GM12878 (cell line): ENCODE data around the gene VTI1A. TPM values are rescaled to one million over a fixed set of nuclear protein-coding genes. Genes with fewer than 3 reads are reported as not detected.

Experiments used
- ATAC-seq: fragments of 200-7000 bp; cut with Tn5 transposase; 3 replicates; pipeline ENCODE4 v1.9.1; 2020; ENCODE audit warnings: mild to moderate bottlenecking, moderate library complexity
- BruUV-seq: library from RNA; stranded (reverse); fragments of 400-500 nt; replicated peaks from 2 replicates; lab custom pipeline; 2021; lab: Mats Ljungman, UMichigan
- CTCF ChIA-PET: fragments of 300-600 bp; sonication (Branson Sonifier 250); formaldehyde crosslinking; extraction: SDS; loops from one replicate; lab custom pipeline; 2021; ENCODE audit warnings: inconsistent platforms; lab: Yijun Ruan, JAX
- POLR2A ChIA-PET: fragments of 350-600 bp; formaldehyde crosslinking; extraction: SDS; loops from one replicate; lab custom pipeline; 2021; ENCODE audit warnings: inconsistent platforms; lab: Charles Lee
- RAD21 ChIA-PET: fragments of 300-600 bp; sonication (Branson Sonifier 250); formaldehyde crosslinking; loops from one replicate; lab custom pipeline; 2023; ENCODE audit warnings: antibody characterized with exemption; ENCODE audit not compliant: unreplicated experiment; lab: Charles Lee
- SMC1A ChIA-PET: fragments of 300-600 bp; sonication (Branson Sonifier 250); formaldehyde crosslinking; loops from one replicate; lab custom pipeline; 2023; ENCODE audit not compliant: unreplicated experiment, uncharacterized antibody; lab: Charles Lee
- DNase-seq: peaks from one replicate; pipeline ENCODE4 v3.0.0-alpha.2; 2011; ENCODE audit warnings: low read depth, low spot score
- FAIRE-seq: peaks from 3 replicates; lab custom pipeline; 2011; peaks lifted over from hg19 to GRCh38; lab: Jason Lieb, UNC
- H2AFZ ChIP-seq: 2 replicates; pipeline ENCODE4 v1.6.0; 2011; ENCODE audit warnings: low read depth, low read length, control low read depth; ENCODE audit not compliant: control insufficient read depth
- H3K27ac ChIP-seq: 2 replicates; pipeline ENCODE4 v1.5.1; 2011; ENCODE audit warnings: control low read depth; ENCODE audit not compliant: control insufficient read depth, insufficient read depth
- H3K27me3 ChIP-seq, 2 experiments: replicated peaks in 1 of 2; 2 replicates each; pipeline versions ENCODE4 v1.6.0 to v1.6.1; 2011; ENCODE audit warnings: low read length in 1 of 2; ENCODE audit not compliant: control insufficient read depth in 2 of 2, insufficient read depth in 2 of 2
- H3K36me3 ChIP-seq, 2 experiments: 2 replicates each; pipeline ENCODE4 v1.5.1; 2011; ENCODE audit warnings: low read length in 1 of 2; ENCODE audit not compliant: control insufficient read depth in 2 of 2, insufficient read depth in 2 of 2
- H3K4me1 ChIP-seq: 2 replicates; pipeline ENCODE4 v1.6.1; 2011; ENCODE audit warnings: mild to moderate bottlenecking, low read length, moderate library complexity, mixed read lengths; ENCODE audit not compliant: control insufficient read depth, insufficient read depth
- H3K4me2 ChIP-seq: 2 replicates; pipeline ENCODE4 v1.6.0; 2011; ENCODE audit warnings: control low read depth; ENCODE audit not compliant: control insufficient read depth, insufficient read depth
- H3K4me3 ChIP-seq: fragments of 200-600 bp; sonication (generic); 2 replicates; pipeline ENCODE4 v1.5.1; 2016
- H3K79me2 ChIP-seq: 2 replicates; pipeline ENCODE4 v1.6.0; 2011; ENCODE audit warnings: low read length; ENCODE audit not compliant: control insufficient read depth, insufficient read depth
- H3K9ac ChIP-seq: 2 replicates; pipeline ENCODE4 v1.8.0; 2011; ENCODE audit warnings: low read length, control low read depth, mixed read lengths; ENCODE audit not compliant: control insufficient read depth, insufficient read depth
- H3K9me3 ChIP-seq: replicated peaks from 3 replicates; pipeline ENCODE4 v1.5.1; 2011; ENCODE audit warnings: mild to moderate bottlenecking, low read length; ENCODE audit not compliant: control insufficient read depth, insufficient read depth
- H4K20me1 ChIP-seq: 2 replicates; pipeline ENCODE4 v1.6.0; 2011; ENCODE audit not compliant: control insufficient read depth, insufficient read depth
- BMI1 ChIP-seq: fragments of 450-650 bp; IDR thresholded peaks from 2 replicates; pipeline ENCODE4 v1.6.1; 2016; ENCODE audit warnings: mild to moderate bottlenecking, moderate library complexity, borderline replicate concordance
- E2F8 ChIP-seq: fragments of 450-650 bp; IDR thresholded peaks from 2 replicates; pipeline ENCODE4 v1.6.1; 2018; ENCODE audit warnings: mild to moderate bottlenecking, low read depth, moderate library complexity; ENCODE audit not compliant: partially characterized antibody
- FOS ChIP-seq: IDR thresholded peaks from 3 replicates; pipeline ENCODE4 v1.6.1; 2011; ENCODE audit warnings: borderline replicate concordance; ENCODE audit not compliant: insufficient read length; ENCODE audit errors: extremely low read depth
- PAX5 ChIP-seq: IDR thresholded peaks from 2 replicates; pipeline ENCODE4 v1.6.1; 2011; ENCODE audit warnings: low read depth, low read length, borderline replicate concordance
- SREBF2 ChIP-seq: IDR thresholded peaks from 2 replicates; pipeline ENCODE4 v1.6.1; 2012; ENCODE audit warnings: mild to moderate bottlenecking, low read length
- TCF7 ChIP-seq: IDR thresholded peaks from 2 replicates; pipeline ENCODE4 v1.6.1; 2014; ENCODE audit warnings: antibody characterized with exemption, borderline replicate concordance
- WGBS: methylation state at CpG from one replicate; pipeline ENCODE4 v1.1.6; 2016; ENCODE audit warnings: low lambda C conversion rate; ENCODE audit not compliant: insufficient replicate concordance, insufficient coverage; ENCODE audit errors: missing lambda C conversion rate; 5-methylcytosine and 5-hydroxymethylcytosine counted together
- in situ Hi-C: fragments of 300-500 bp; cut with MboI; formaldehyde crosslinking; loops from 9 replicates; pipeline ENCODE4 v1.14.3; 2018; ENCODE audit warnings: mixed read lengths
- intact Hi-C: fragments of 100-400 bp; cut with micrococcal nuclease; formaldehyde crosslinking; loops from one replicate; pipeline ENCODE4 v1.14.2; 2022; ENCODE audit not compliant: unreplicated experiment
- polyA plus RNA-seq, 11 experiments: library from polyadenylated mRNA; depleted of rRNA in 4 of 11; unstranded in 6 of 11; stranded (reverse) in 5 of 11; fragments of >200 nt; fragmentation: Nextera tagmentation in 4 of 11; fragmentation: Illumina TruSeq in 1 of 11; extraction: Ambion mirVana in 4 of 11; extraction: Trizol in 1 of 11; gene quantifications; 1 replicate in 1 of 11; 2 replicates in 10 of 11; pipeline versions ENCODE4 v1.2.1 to v1.2.3, GENCODE V29; 2011 to 2016; ENCODE audit warnings: inconsistent platforms in 2 of 11, missing spikeins in 2 of 11, low read depth in 1 of 11
- total RNA-seq, 4 experiments: library from RNA; depleted of rRNA in 3 of 4; stranded (reverse); fragments of >200 nt in 3 of 4; fragmentation: Illumina TruSeq in 1 of 4; extraction: Trizol in 1 of 4; gene quantifications; 2 replicates each; pipeline versions ENCODE4 v1.2.1 to v1.2.3, GENCODE V29; 2013 to 2021
- TF ChIP-seq, protein P1 (sequence below), 3 experiments: IDR thresholded peaks in 2 of 3; conservative IDR thresholded peaks in 1 of 3; 2 replicates each; pipeline ENCODE4 v1.5.1; 2011; ENCODE audit warnings: low read depth in 3 of 3, low read length in 3 of 3, mild to moderate bottlenecking in 3 of 3, control low read depth in 2 of 3, moderate library complexity in 2 of 3, inconsistent platforms in 1 of 3, mixed read lengths in 1 of 3; ENCODE audit not compliant: control insufficient read depth in 2 of 3, insufficient read depth in 1 of 3; ENCODE audit errors: extremely low read depth in 1 of 3
- TF ChIP-seq, protein P2 (sequence below): fragments of 450-650 bp; formaldehyde crosslinking; IDR thresholded peaks from 2 replicates; pipeline ENCODE4 v1.4.0; 2020; ENCODE audit warnings: mild to moderate bottlenecking, moderate library complexity

The VTI1A gene
- total and polyA plus RNA-seq, 10 of the 15 experiments (the other 5 are each of a cell fraction or from before 2014, with no cell fraction given) = 12.4 to 43.2 (median 27.5) TPM

DNA sequence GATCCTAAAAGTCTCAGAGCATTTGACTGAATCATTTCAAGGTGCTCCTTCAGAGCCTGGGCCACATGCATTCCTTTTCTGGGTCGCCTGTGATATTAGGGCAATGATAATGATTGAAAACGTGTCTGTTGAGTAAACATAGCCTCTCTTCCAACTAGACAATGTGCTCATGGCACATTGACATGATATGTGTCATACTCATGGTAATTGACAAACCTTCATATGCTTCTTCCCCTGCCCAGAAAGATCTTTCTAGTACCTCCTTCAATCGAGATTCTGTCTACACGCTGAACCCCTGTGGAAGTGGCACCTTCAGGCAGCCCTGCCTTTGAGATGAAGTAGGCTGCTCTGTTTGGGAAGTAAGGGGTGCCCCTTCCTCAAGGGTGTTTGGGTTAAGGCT lies 404.2 kb downstream of the VTI1A start:
- WGBS = 48% methylated on average over 4 of the region's 4 CpGs
- ATAC-seq = no peak

More for the DNA sequence above, 404.2 kb downstream of the VTI1A start:
- ChIA-PET CTCF (interaction anchor here (0.9 kb wide), 1 partner anchor 8 kb away, joined by 3 read pairs; no protein-coding TSS in a partner anchor), SMC1A (no interaction called here), RAD21 (no interaction called here), POLR2A (interaction anchor here (0.5 kb wide), 1 partner anchor 322 kb away, joined by 6 read pairs; no protein-coding TSS in a partner anchor)
- DNase-seq = no peak
- no peak for FAIRE-seq
- intact Hi-C loops = no loop called here
- H3K4me3 ChIP-seq = no peak overlapping the region
- no peaks in the 10 kb centered on the region for H4K20me1 ChIP-seq
- H3K36me3 ChIP-seq = no peaks in the 10 kb centered on the region
- in situ Hi-C loops = no loop called here
- no peaks in the 10 kb centered on the region for H3K27me3 ChIP-seq
- H3K9ac ChIP-seq = no peak overlapping the region
- TF ChIP-seq, protein P1, sequence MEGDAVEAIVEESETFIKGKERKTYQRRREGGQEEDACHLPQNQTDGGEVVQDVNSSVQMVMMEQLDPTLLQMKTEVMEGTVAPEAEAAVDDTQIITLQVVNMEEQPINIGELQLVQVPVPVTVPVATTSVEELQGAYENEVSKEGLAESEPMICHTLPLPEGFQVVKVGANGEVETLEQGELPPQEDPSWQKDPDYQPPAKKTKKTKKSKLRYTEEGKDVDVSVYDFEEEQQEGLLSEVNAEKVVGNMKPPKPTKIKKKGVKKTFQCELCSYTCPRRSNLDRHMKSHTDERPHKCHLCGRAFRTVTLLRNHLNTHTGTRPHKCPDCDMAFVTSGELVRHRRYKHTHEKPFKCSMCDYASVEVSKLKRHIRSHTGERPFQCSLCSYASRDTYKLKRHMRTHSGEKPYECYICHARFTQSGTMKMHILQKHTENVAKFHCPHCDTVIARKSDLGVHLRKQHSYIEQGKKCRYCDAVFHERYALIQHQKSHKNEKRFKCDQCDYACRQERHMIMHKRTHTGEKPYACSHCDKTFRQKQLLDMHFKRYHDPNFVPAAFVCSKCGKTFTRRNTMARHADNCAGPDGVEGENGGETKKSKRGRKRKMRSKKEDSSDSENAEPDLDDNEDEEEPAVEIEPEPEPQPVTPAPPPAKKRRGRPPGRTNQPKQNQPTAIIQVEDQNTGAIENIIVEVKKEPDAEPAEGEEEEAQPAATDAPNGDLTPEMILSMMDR (IDR thresholded peaks at IDR 0.05 in 2 of 3, conservative IDR thresholded peaks at IDR 0.05 in 1 of 3; ENCODE audit: control insufficient read depth in 2 of 3, extremely low read depth in 1 of 3, insufficient read depth in 1 of 3, low read depth in 3 of 3, low read length in 3 of 3) = no peak
- TF ChIP-seq, protein P2, sequence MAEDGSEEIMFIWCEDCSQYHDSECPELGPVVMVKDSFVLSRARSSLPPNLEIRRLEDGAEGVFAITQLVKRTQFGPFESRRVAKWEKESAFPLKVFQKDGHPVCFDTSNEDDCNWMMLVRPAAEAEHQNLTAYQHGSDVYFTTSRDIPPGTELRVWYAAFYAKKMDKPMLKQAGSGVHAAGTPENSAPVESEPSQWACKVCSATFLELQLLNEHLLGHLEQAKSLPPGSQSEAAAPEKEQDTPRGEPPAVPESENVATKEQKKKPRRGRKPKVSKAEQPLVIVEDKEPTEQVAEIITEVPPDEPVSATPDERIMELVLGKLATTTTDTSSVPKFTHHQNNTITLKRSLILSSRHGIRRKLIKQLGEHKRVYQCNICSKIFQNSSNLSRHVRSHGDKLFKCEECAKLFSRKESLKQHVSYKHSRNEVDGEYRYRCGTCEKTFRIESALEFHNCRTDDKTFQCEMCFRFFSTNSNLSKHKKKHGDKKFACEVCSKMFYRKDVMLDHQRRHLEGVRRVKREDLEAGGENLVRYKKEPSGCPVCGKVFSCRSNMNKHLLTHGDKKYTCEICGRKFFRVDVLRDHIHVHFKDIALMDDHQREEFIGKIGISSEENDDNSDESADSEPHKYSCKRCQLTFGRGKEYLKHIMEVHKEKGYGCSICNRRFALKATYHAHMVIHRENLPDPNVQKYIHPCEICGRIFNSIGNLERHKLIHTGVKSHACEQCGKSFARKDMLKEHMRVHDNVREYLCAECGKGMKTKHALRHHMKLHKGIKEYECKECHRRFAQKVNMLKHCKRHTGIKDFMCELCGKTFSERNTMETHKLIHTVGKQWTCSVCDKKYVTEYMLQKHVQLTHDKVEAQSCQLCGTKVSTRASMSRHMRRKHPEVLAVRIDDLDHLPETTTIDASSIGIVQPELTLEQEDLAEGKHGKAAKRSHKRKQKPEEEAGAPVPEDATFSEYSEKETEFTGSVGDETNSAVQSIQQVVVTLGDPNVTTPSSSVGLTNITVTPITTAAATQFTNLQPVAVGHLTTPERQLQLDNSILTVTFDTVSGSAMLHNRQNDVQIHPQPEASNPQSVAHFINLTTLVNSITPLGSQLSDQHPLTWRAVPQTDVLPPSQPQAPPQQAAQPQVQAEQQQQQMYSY = no peak
- TF ChIP-seq FOS (no peak), PAX5 (no peak), SREBF2 (no peak), BMI1 (no peak), E2F8 (no peak), TCF7 (no peak)
- BruUV-seq = no TSS peak
- no peaks in the 10 kb centered on the region for H3K79me2 ChIP-seq
- no peaks in the 10 kb centered on the region; the same call in 2 of the 3 replicates for H3K9me3 ChIP-seq
- H3K4me2 ChIP-seq = no peak overlapping the region
- no peak overlapping the region for H3K27ac ChIP-seq
- no peak overlapping the region for H2AFZ ChIP-seq
- H3K4me1 ChIP-seq = no peaks in the 10 kb centered on the region
